ENCODE results near the gene NRGN.

NRGN gene

GRCh38 chr11:124739479-124740276 is at the start of gene NRGN:
Gene NRGN, plus strand, starts transcription at chr11:124739942. Its CDS starts 143 bp downstream, at chr11:124740085.
- FAIRE-seq = peak; percentile 98

GRCh38 chr11:124693142-124693541 is 46.6 kb upstream of the NRGN start:
- DNase-seq (ENCODE audit: insufficient read length, low spot score) = no peak
- no peak for FAIRE-seq

More at GRCh38 chr11:124739479-124740276, at the start of gene NRGN:
- peak; percentile 87 for DNase-seq (ENCODE audit: insufficient read length, low spot score)

- no peak for FAIRE-seq
- DNase-seq (ENCODE audit: insufficient read length, low spot score) = no peak
Measured at GRCh38 chr11:124699547-124699946, 40.2 kb upstream of the NRGN start.

GRCh38 chr11:124700028-124700427 is 39.7 kb upstream of the NRGN start:
- DNase-seq (ENCODE audit: insufficient read length, low spot score) = no peak
- no peak for FAIRE-seq

- no peak for DNase-seq (ENCODE audit: insufficient read length, low spot score)
- FAIRE-seq = no peak
Measured at GRCh38 chr11:124707829-124708228, 31.9 kb upstream of the NRGN start.

- no peak for DNase-seq (ENCODE audit: insufficient read length, low spot score)
- no peak for FAIRE-seq
Measured at GRCh38 chr11:124712392-124712791, 27.4 kb upstream of the NRGN start.

- no peak for FAIRE-seq
- no peak for DNase-seq (ENCODE audit: insufficient read length, low spot score)
Measured at GRCh38 chr11:124716591-124716990, 23.2 kb upstream of the NRGN start.

GRCh38 chr11:124717421-124717785 is 22.3 kb upstream of the NRGN start:
- no peak for DNase-seq (ENCODE audit: insufficient read length, low spot score)

GRCh38 chr11:124717786-124718651 is 21.7 kb upstream of the NRGN start:
- DNase-seq (ENCODE audit: insufficient read length, low spot score) = no peak

More at GRCh38 chr11:124717421-124717785, 22.3 kb upstream of the NRGN start:
- no peak for FAIRE-seq

GRCh38 chr11:124718801-124719200 is 20.9 kb upstream of the NRGN start:
- DNase-seq (ENCODE audit: insufficient read length, low spot score) = no peak
- no peak for FAIRE-seq

More at GRCh38 chr11:124717786-124718651, 21.7 kb upstream of the NRGN start:
- no peak for FAIRE-seq

GRCh38 chr11:124719534-124719933 is 20.2 kb upstream of the NRGN start:
- FAIRE-seq (no peak), DNase-seq (ENCODE audit: insufficient read length, low spot score) (no peak)

GRCh38 chr11:124722176-124722575 is 17.6 kb upstream of the NRGN start:
- FAIRE-seq (no peak), DNase-seq (ENCODE audit: insufficient read length, low spot score) (no peak)

GRCh38 chr11:124724979-124725718 is 14.6 kb upstream of the NRGN start:
- DNase-seq (ENCODE audit: insufficient read length, low spot score) (no peak), FAIRE-seq (no peak)

GRCh38 chr11:124725719-124726105 is 14.0 kb upstream of the NRGN start:
- no peak for FAIRE-seq
- DNase-seq (ENCODE audit: insufficient read length, low spot score) = no peak

GRCh38 chr11:124727474-124727873 is 12.3 kb upstream of the NRGN start:
- no peak for FAIRE-seq

GRCh38 chr11:124728134-124728533 is 11.6 kb upstream of the NRGN start:
- FAIRE-seq = no peak
- DNase-seq (ENCODE audit: insufficient read length, low spot score) = no peak

More at GRCh38 chr11:124727474-124727873, 12.3 kb upstream of the NRGN start:
- DNase-seq (ENCODE audit: insufficient read length, low spot score) = no peak

- FAIRE-seq = no peak
Measured at GRCh38 chr11:124729571-124729970, 10.2 kb upstream of the NRGN start.

GRCh38 chr11:124732230-124732629 is 7.5 kb upstream of the NRGN start:
- DNase-seq (ENCODE audit: insufficient read length, low spot score) (no peak), FAIRE-seq (no peak)

More at GRCh38 chr11:124729571-124729970, 10.2 kb upstream of the NRGN start:
- DNase-seq (ENCODE audit: insufficient read length, low spot score) = no peak

GRCh38 chr11:124736736-124737135 is 3.0 kb upstream of the NRGN start:
- no peak for DNase-seq (ENCODE audit: insufficient read length, low spot score)
- no peak for FAIRE-seq

GRCh38 chr11:124737638-124738305 is 2.0 kb upstream of the NRGN start:
- no peak for FAIRE-seq
- no peak for DNase-seq (ENCODE audit: insufficient read length, low spot score)
